Endothelial cell of umbilical vein (primary cell): ENCODE measurements around the gene PTPRD. TPM values are rescaled to one million over a fixed set of nuclear protein-coding genes. Genes with fewer than 3 reads are reported as not detected.

ENCODE experiments used
- BruUV-seq: library from RNA; stranded (reverse); fragments of 400-500 nt; replicated peaks from 2 replicates; lab custom pipeline; 2021; lab: Mats Ljungman, UMichigan
- CTCF ChIA-PET: fragments of 300-600, 350-600 bp; sonication (Branson Sonifier 250); formaldehyde crosslinking; loops from one replicate; lab custom pipeline; 2021; ENCODE audit warnings: antibody characterized with exemption, inconsistent platforms; lab: Charles Lee
- POLR2A ChIA-PET: fragments of 300-600, 350-600 bp; sonication (Branson Sonifier 250); formaldehyde crosslinking; loops from one replicate; lab custom pipeline; 2021; ENCODE audit warnings: antibody characterized with exemption, inconsistent platforms; lab: Charles Lee
- DNase-seq: peaks from one replicate; pipeline ENCODE4 v3.0.0-alpha.2; 2011; ENCODE audit warnings: low read depth, low spot score
- FAIRE-seq: peaks from 2 replicates; lab custom pipeline; 2011; peaks lifted over from hg19 to GRCh38; lab: Jason Lieb, UNC
- H2AFZ ChIP-seq: 2 replicates; pipeline ENCODE4 v1.6.0; 2012; ENCODE audit warnings: low read depth, low read length, control low read depth, inconsistent platforms
- H3K27ac ChIP-seq: 2 replicates; pipeline ENCODE4 v1.5.1; 2011; ENCODE audit warnings: low read depth, mild to moderate bottlenecking, control low read depth, low read length, moderate library complexity; ENCODE audit not compliant: insufficient read depth
- H3K27me3 ChIP-seq, 2 experiments: 2 replicates each; pipeline versions ENCODE4 v1.6.0 to v1.6.1; 2011; ENCODE audit warnings: low read length in 2 of 2, mixed read lengths in 1 of 2; ENCODE audit not compliant: control insufficient read depth in 2 of 2, insufficient read depth in 2 of 2
- H3K36me3 ChIP-seq, 2 experiments: 2 replicates in 1 of 2; 3 replicates in 1 of 2; pipeline ENCODE4 v1.5.1; 2011; ENCODE audit warnings: low read length in 2 of 2, mild to moderate bottlenecking in 1 of 2, moderate library complexity in 1 of 2; ENCODE audit not compliant: control insufficient read depth in 2 of 2, insufficient read depth in 2 of 2; ENCODE audit errors: extremely low read depth in 1 of 2
- H3K4me1 ChIP-seq: 3 replicates; pipeline ENCODE4 v1.5.1; 2011; ENCODE audit warnings: mild to moderate bottlenecking, low read length; ENCODE audit not compliant: control insufficient read depth, insufficient read depth; ENCODE audit errors: extremely low read depth
- H3K4me2 ChIP-seq: 2 replicates; pipeline ENCODE4 v1.6.1; 2011; ENCODE audit warnings: low read length, control low read depth, mixed read lengths; ENCODE audit not compliant: insufficient read depth
- H3K4me3 ChIP-seq, 3 experiments: fragments of 200-600 bp in 1 of 3; sonication (generic), shearing (Covaris generic) in 1 of 3; replicated peaks in 1 of 3; 2 replicates each; pipeline ENCODE4 v1.5.1; 2011 to 2016; ENCODE audit warnings: control low read depth in 3 of 3, low read length in 3 of 3, mild to moderate bottlenecking in 2 of 3, inconsistent platforms in 1 of 3, low read depth in 1 of 3, moderate library complexity in 1 of 3; ENCODE audit not compliant: insufficient read depth in 1 of 3
- H3K79me2 ChIP-seq: 2 replicates; pipeline ENCODE4 v1.6.0; 2012; ENCODE audit warnings: low read length, inconsistent platforms; ENCODE audit not compliant: control insufficient read depth, insufficient read depth
- H3K9ac ChIP-seq: replicated peaks from 2 replicates; pipeline ENCODE3; 2011; ENCODE audit warnings: low read length, control low read depth; ENCODE audit not compliant: insufficient read depth; ENCODE audit errors: extremely low read depth
- H3K9me1 ChIP-seq: replicated peaks from 3 replicates; pipeline ENCODE4 v1.6.0; 2011; ENCODE audit warnings: mild to moderate bottlenecking, low read length; ENCODE audit not compliant: control insufficient read depth, insufficient read depth; ENCODE audit errors: extremely low read depth
- H3K9me3 ChIP-seq: replicated peaks from 2 replicates; pipeline ENCODE4 v1.5.1; 2012; ENCODE audit warnings: low read length, inconsistent platforms; ENCODE audit not compliant: control insufficient read depth, insufficient read depth
- H4K20me1 ChIP-seq: replicated peaks from 2 replicates; pipeline ENCODE3; 2011; ENCODE audit warnings: mild to moderate bottlenecking, low read length; ENCODE audit not compliant: control insufficient read depth, insufficient read depth; ENCODE audit errors: extremely low read depth
- EZH2 ChIP-seq: IDR thresholded peaks from 2 replicates; pipeline ENCODE4 v1.6.1; 2012; ENCODE audit warnings: borderline replicate concordance, low read depth, mild to moderate bottlenecking, moderate library complexity, low read length, inconsistent platforms; ENCODE audit not compliant: severe bottlenecking
- FOS ChIP-seq: IDR thresholded peaks from 2 replicates; pipeline ENCODE4 v1.6.1; 2011; ENCODE audit warnings: mild to moderate bottlenecking, low read length, moderate library complexity, borderline replicate concordance; ENCODE audit not compliant: insufficient read depth
- GATA2 ChIP-seq: IDR thresholded peaks from 2 replicates; pipeline ENCODE4 v1.7.0; 2011; ENCODE audit warnings: low read depth, mild to moderate bottlenecking, moderate library complexity, mixed read lengths, low read length; ENCODE audit not compliant: insufficient read length, insufficient read depth
- JUN ChIP-seq: IDR thresholded peaks from 2 replicates; pipeline ENCODE4 v1.6.1; 2011; ENCODE audit warnings: borderline replicate concordance, low read depth; ENCODE audit not compliant: insufficient read length, insufficient read depth
- MYC ChIP-seq: IDR thresholded peaks from one replicate; pipeline ENCODE4 v1.6.1; 2011; ENCODE audit warnings: mild to moderate bottlenecking, low read depth, low read length
- POLR2AphosphoS5 ChIP-seq: IDR thresholded peaks from 2 replicates; pipeline ENCODE4 v1.6.1; 2012; ENCODE audit warnings: low read depth, mild to moderate bottlenecking, control low read depth, low read length, moderate library complexity; ENCODE audit not compliant: insufficient read depth
- dilution Hi-C: fragments of 300-500 bp; cut with MboI; formaldehyde crosslinking; loops from one replicate; pipeline ENCODE4 v1.15.0; 2019; ENCODE audit warnings: low sequenced_read_pairs; ENCODE audit not compliant: extremely low pct_ligation_motif_present
- intact Hi-C: fragments of 100-400 bp; cut with micrococcal nuclease; formaldehyde crosslinking; loops from one replicate; pipeline ENCODE4 v1.10.0; 2022
- polyA plus RNA-seq, 4 experiments: library from polyadenylated mRNA; depleted of rRNA in 3 of 4; stranded (reverse) in 3 of 4; unstranded in 1 of 4; fragments of >200 nt; gene quantifications; 2 replicates each; pipeline versions ENCODE4 v1.2.1 to v1.2.3, GENCODE V29; 2011 to 2012; ENCODE audit warnings: missing spikeins in 1 of 4
- total RNA-seq: library from RNA; stranded (reverse); gene quantifications from 2 replicates; pipeline ENCODE4 v1.2.3, GENCODE V29; 2021
- TF ChIP-seq, protein P1 (sequence below): IDR thresholded peaks from 2 replicates; pipeline ENCODE4 v1.6.1; 2011; ENCODE audit not compliant: insufficient read depth, insufficient read length
- TF ChIP-seq, protein P2 (sequence below), 2 donors: IDR thresholded peaks; 1 replicate in 1 of 2; 2 replicates in 1 of 2; pipeline ENCODE4 v1.5.1; 2011; ENCODE audit warnings: low read length in 2 of 2, mild to moderate bottlenecking in 2 of 2, moderate library complexity in 2 of 2, control low read depth in 1 of 2, inconsistent platforms in 1 of 2, low read depth in 1 of 2; ENCODE audit not compliant: insufficient read depth in 1 of 2; ENCODE audit errors: extremely low read depth in 1 of 2

PTPRD gene
- total and polyA plus RNA-seq, 2 donors (not counting 3 experiments of a cell fraction or from before 2014, with no cell fraction given): 5.5 to 5.7 TPM

DNA sequence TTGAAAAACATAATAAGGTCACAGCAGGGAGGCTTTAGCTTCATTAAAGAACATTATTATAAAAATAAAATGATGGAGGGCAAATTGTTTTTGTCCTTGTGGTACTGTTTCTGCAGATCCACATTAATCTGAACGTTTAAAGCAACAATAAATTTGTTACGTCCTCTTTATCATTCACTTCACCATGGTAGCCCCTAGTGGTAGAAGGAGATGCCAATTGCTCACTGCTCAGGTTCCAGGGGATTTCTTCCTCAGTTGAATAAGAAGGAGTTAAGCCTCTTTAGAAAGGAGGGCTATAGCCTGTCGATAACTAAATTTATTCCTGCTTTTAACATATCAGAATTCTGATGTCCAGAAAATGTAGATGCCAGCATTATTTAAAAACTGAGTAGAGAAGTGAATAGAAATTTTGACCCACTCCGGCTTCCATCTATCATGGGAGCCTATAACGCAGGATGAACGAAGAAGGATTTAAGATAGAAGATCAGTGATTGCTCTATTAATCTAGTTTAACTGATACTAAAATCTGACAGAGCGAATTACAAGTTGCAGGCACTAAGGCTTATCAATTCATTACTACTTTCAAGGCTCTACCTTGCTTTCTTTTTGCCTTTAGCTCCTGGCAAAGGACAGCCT lies 692.3 kb downstream of the PTPRD start:
- H3K9me3 ChIP-seq: no peaks in the 10 kb centered on the region
- TF ChIP-seq MYC (no peak), POLR2AphosphoS5 (no peak), JUN (no peak), GATA2 (no peak)
- TF ChIP-seq, protein P1, sequence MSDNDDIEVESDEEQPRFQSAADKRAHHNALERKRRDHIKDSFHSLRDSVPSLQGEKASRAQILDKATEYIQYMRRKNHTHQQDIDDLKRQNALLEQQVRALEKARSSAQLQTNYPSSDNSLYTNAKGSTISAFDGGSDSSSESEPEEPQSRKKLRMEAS: no peak
- DNase-seq: no peak
- ChIA-PET POLR2A (no interaction called here), CTCF (interaction anchor here (1.1 to 5.4 kb wide), 2 partner anchors 23 to 129 kb away, joined by 3 to 44 read pairs; no protein-coding TSS in a partner anchor)
- no peak overlapping the region for H2AFZ ChIP-seq
- dilution Hi-C loops (no loop called here), intact Hi-C loops (no loop called here)
- no peaks in the 10 kb centered on the region for H3K79me2 ChIP-seq
- no peaks in the 10 kb centered on the region for H4K20me1 ChIP-seq
- H3K27me3 ChIP-seq: no peaks in the 10 kb centered on the region
- no TSS peak for BruUV-seq
- H3K4me1 ChIP-seq: no peaks in the 10 kb centered on the region
- H3K36me3 ChIP-seq: no peaks in the 10 kb centered on the region
- H3K27ac ChIP-seq: no peak overlapping the region
- H3K4me2 ChIP-seq: no peak overlapping the region
- no peak overlapping the region for H3K9ac ChIP-seq
- FAIRE-seq: no peak
- H3K4me3 ChIP-seq: no peak overlapping the region
- no peaks in the 10 kb centered on the region for H3K9me1 ChIP-seq

DNA sequence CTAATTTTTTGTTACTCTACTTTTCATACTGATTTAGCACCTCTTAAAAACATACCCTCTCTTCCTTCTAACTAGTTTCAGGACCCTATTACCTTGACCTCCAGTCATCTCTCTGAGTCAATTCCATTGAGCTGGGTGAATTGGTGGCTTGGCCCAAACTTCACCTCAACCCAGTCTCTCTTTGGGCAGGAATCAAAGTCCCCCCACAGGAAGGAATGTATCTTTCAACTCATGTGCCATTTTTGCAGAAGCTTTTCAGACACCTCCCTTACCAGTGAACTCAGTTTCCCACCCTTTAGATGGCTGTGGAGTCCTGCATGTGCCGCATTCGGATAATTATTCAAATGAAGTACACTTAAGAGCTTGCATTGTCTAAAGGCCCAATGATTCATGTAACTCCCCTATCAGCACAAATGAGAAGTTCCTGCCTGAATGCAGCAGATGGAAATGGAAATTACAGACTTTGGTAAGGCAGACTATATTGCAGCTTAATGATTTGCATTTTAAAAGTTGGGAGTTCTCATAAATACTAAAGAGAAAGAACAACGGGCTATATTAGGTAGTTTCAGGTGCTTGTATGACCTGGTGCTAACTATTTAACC lies 693.5 kb downstream of the PTPRD start:
- Histone ChIP-seq H2AFZ (no peak overlapping the region), H3K36me3 (no peaks in the 10 kb centered on the region), H3K9me1 (no peaks in the 10 kb centered on the region), H4K20me1 (no peaks in the 10 kb centered on the region), H3K4me3 (no peak overlapping the region), H3K4me2 (no peak overlapping the region), H3K9ac (no peak overlapping the region), H3K9me3 (no peaks in the 10 kb centered on the region), H3K27ac (no peak overlapping the region), H3K4me1 (no peaks in the 10 kb centered on the region), H3K79me2 (no peaks in the 10 kb centered on the region), H3K27me3 (no peaks in the 10 kb centered on the region)
- dilution Hi-C loops: no loop called here
- ChIA-PET POLR2A (no interaction called here), CTCF (interaction anchor here (5.4 kb wide), 1 partner anchor 24 kb away, joined by 44 read pairs; no protein-coding TSS in a partner anchor)
- BruUV-seq: no TSS peak
- FAIRE-seq: no peak
- TF ChIP-seq, protein P2, sequence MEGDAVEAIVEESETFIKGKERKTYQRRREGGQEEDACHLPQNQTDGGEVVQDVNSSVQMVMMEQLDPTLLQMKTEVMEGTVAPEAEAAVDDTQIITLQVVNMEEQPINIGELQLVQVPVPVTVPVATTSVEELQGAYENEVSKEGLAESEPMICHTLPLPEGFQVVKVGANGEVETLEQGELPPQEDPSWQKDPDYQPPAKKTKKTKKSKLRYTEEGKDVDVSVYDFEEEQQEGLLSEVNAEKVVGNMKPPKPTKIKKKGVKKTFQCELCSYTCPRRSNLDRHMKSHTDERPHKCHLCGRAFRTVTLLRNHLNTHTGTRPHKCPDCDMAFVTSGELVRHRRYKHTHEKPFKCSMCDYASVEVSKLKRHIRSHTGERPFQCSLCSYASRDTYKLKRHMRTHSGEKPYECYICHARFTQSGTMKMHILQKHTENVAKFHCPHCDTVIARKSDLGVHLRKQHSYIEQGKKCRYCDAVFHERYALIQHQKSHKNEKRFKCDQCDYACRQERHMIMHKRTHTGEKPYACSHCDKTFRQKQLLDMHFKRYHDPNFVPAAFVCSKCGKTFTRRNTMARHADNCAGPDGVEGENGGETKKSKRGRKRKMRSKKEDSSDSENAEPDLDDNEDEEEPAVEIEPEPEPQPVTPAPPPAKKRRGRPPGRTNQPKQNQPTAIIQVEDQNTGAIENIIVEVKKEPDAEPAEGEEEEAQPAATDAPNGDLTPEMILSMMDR (IDR thresholded peaks at IDR 0.05; ENCODE audit: extremely low read depth in 1 of 2, insufficient read depth in 1 of 2, low read depth in 1 of 2, low read length in 2 of 2): no peak
- TF ChIP-seq FOS: no peak
- no peak for TF ChIP-seq POLR2AphosphoS5
- TF ChIP-seq JUN: no peak
- TF ChIP-seq EZH2: no peak
- intact Hi-C loops: loop anchor here (10.0 kb wide), 1 partner anchor 314 kb away; no protein-coding TSS in a partner anchor
- DNase-seq: no peak
